Right lobe of liver (tissue), 6 donors: ENCODE results near the gene TRIO. TPM values are rescaled to one million over a fixed set of nuclear protein-coding genes. Genes with fewer than 3 reads are reported as not detected.

Source experiments
- ATAC-seq, 4 donors: fragments of 200-7000 bp; cut with Tn5 transposase; one replicate each; pipeline ENCODE4 v1.9.1; 2020; ENCODE audit warnings: mild to moderate bottlenecking in 4 of 4, moderate library complexity in 4 of 4
- DNase-seq, 3 donors: peaks; one replicate each; pipeline ENCODE4 v3.0.0-alpha.2; 2020
- H3K27ac ChIP-seq, 3 donors: fragments of 200-600 bp; one replicate each; pipeline ENCODE4 v1.8.0; 2022
- H3K27me3 ChIP-seq, 2 donors: fragments of 200-600 bp; one replicate each; pipeline ENCODE4 v1.8.0; 2022
- H3K36me3 ChIP-seq, 4 donors: fragments of 200-600 bp; sonication (generic) in 1 of 4; one replicate each; pipeline versions ENCODE4 v1.5.1 to v1.8.0; 2017 to 2022; ENCODE audit warnings: control low read depth in 1 of 4
- H3K4me1 ChIP-seq, 4 donors: fragments of 200-600 bp; sonication (generic) in 1 of 4; one replicate each; pipeline versions ENCODE4 v1.5.1 to v1.8.0; 2017 to 2022; ENCODE audit warnings: control low read depth in 1 of 4
- H3K4me3 ChIP-seq, 3 donors: fragments of 200-600 bp; one replicate each; pipeline ENCODE4 v1.8.0; 2022
- H3K9me3 ChIP-seq, 4 donors: fragments of 200-600 bp; sonication (generic) in 1 of 4; one replicate each; pipeline versions ENCODE4 v1.5.1 to v1.8.0; 2017 to 2022; ENCODE audit warnings: control low read depth in 1 of 4
- POLR2A ChIP-seq: fragments of 450-650 bp; IDR thresholded peaks from one replicate; pipeline ENCODE4 v1.6.1; 2017; ENCODE audit warnings: antibody characterized with exemption, mild to moderate bottlenecking
- WGBS: methylation state at CpG from one replicate; pipeline ENCODE4 v1.1.6; 2018; ENCODE audit warnings: low coverage, low lambda C conversion rate; ENCODE audit not compliant: insufficient coverage; ENCODE audit errors: missing lambda C conversion rate; 5-methylcytosine and 5-hydroxymethylcytosine counted together
- intact Hi-C, 2 donors: fragments of 100-400 bp; cut with DNase I; formaldehyde crosslinking; loops; one replicate each; pipeline versions ENCODE4 v1.11.2 to v1.14.1; 2022
- total RNA-seq, 6 experiments: library from RNA; depleted of rRNA in 2 of 6; stranded (reverse); fragments of >200 nt in 2 of 6; fragmentation: NEBNext Ultra II Directional in 3 of 6; extraction: Animal tissue kit (Norgen Biotek cat#: 25700) in 3 of 6; gene quantifications; one replicate each; pipeline versions ENCODE4 v1.1.0 to v1.2.4, GENCODE V29; 2016 to 2023
- TF ChIP-seq, protein P1 (sequence below), 4 donors: fragments of 200-600 bp in 3 of 4; fragments of 450-650 bp in 1 of 4; IDR thresholded peaks; one replicate each; pipeline versions ENCODE4 v1.5.1 to v1.8.0; 2016 to 2022; ENCODE audit warnings: antibody characterized with exemption in 4 of 4, mild to moderate bottlenecking in 2 of 4
- donor health status: DM: no; HTN: yes; CAD: no.
- donor health status: DM: no; HTN: no; CAD: no.
- donor health status: DM: no; HTN: no; CAD: no.
- donor health status: DM: no; HTN: yes; CAD: no.
- donor health status: DM: no; HTN: yes; CAD: no.

TRIO gene
- total RNA-seq, 6 experiments from 2014 or later: 34.7 to 63.5 (median 50.2) TPM

DNA sequence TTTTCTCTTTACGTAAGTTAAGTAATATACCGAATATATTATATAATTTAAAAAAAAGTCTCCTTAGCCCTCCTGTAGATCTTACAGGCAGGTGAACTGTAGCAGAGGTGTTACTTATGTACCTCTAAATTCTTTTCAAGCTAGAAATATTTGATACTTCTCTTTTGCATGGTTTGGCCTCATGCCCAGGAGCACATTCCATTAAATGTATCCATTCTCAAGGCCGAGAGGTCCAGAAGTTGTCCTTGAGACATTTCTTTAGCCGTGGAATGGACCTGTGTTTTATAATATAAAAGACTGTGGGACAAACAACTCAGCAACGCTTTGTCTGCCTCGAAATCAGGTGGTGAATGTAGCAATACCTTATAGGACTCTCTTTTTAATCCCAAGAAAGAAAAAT lies 184.5 kb downstream of the TRIO start:
- Histone ChIP-seq H3K4me1 (no peaks in the 10 kb centered on the region), H3K27me3 (no peaks in the 10 kb centered on the region), H3K4me3 (no peak overlapping the region), H3K9me3 (no peaks in the 10 kb centered on the region), H3K27ac (no peak overlapping the region), H3K36me3 (peaks cover 0 to 26% (median 0%) of the 10 kb centered on the region in 4 donors)
- intact Hi-C loops: no loop called here
- ATAC-seq (no peak), DNase-seq (no peak)
- no peak for TF ChIP-seq POLR2A
- TF ChIP-seq, protein P1, sequence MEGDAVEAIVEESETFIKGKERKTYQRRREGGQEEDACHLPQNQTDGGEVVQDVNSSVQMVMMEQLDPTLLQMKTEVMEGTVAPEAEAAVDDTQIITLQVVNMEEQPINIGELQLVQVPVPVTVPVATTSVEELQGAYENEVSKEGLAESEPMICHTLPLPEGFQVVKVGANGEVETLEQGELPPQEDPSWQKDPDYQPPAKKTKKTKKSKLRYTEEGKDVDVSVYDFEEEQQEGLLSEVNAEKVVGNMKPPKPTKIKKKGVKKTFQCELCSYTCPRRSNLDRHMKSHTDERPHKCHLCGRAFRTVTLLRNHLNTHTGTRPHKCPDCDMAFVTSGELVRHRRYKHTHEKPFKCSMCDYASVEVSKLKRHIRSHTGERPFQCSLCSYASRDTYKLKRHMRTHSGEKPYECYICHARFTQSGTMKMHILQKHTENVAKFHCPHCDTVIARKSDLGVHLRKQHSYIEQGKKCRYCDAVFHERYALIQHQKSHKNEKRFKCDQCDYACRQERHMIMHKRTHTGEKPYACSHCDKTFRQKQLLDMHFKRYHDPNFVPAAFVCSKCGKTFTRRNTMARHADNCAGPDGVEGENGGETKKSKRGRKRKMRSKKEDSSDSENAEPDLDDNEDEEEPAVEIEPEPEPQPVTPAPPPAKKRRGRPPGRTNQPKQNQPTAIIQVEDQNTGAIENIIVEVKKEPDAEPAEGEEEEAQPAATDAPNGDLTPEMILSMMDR (IDR thresholded peaks at IDR 0.05): no peak
- WGBS: 95% methylated on average over 6 of the region's 6 CpGs

DNA sequence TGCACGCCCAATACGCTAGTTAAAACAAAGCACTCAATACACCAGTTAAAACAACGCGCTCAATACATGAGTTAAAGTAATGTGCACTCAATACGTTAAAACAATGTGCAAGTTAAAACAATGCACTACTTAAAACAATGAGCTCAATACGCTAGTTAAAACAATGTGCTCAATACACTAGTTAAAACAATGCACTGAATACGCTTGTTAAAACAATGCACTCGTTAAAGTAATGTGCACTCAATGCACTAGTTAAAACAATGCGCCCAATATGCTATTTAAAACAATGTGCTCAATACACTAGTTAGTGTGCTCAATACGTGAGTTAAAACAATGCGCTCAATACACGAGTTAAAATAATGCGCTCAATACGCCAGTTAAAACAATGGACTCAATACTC lies 185.0 kb downstream of the TRIO start:
- ATAC-seq (no peak), DNase-seq (no peak)
- TF ChIP-seq POLR2A: no peak
- TF ChIP-seq, protein P1 (IDR thresholded peaks at IDR 0.05): no peak
- H3K4me3 ChIP-seq: no peak overlapping the region
- intact Hi-C loops: no loop called here
- 98% methylated on average over 14 of the region's 14 CpGs for WGBS
- no peak overlapping the region for H3K27ac ChIP-seq
- no peaks in the 10 kb centered on the region for H3K27me3 ChIP-seq
- peaks cover 0 to 27% (median 0%) of the 10 kb centered on the region in 4 donors for H3K36me3 ChIP-seq
- no peaks in the 10 kb centered on the region for H3K9me3 ChIP-seq
- no peaks in the 10 kb centered on the region for H3K4me1 ChIP-seq

DNA sequence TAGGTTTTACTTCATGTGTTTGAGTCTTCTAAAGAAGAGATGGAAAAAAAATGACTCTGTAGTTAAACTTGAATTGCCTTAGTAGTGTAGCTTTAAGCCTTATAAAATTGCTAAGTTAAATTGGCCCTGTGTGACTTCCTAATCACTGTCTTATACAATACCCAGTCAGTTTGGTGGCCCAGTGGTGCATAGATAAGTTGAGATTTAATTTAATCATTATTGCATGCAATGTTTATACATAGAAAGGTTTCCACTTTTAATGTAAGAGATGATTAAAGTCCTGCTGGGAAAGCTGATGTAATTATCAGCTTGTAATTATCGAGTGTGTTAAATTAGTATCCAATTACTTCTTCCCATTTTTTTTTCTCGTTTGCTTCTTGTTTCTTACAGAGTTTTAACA lies 187.1 kb downstream of the TRIO start:
- 66% methylated on average over 2 of the region's 2 CpGs for WGBS
- DNase-seq (no peak), ATAC-seq (no peak)
- TF ChIP-seq, protein P1 (IDR thresholded peaks at IDR 0.05): no peak
- no peak for TF ChIP-seq POLR2A
- Histone ChIP-seq H3K4me3 (no peak overlapping the region), H3K27ac (no peak overlapping the region), H3K4me1 (no peaks in the 10 kb centered on the region), H3K36me3 (peaks cover 0 to 38% (median 0%) of the 10 kb centered on the region in 4 donors), H3K9me3 (no peaks in the 10 kb centered on the region), H3K27me3 (no peaks in the 10 kb centered on the region)
- intact Hi-C loops: no loop called here

DNA sequence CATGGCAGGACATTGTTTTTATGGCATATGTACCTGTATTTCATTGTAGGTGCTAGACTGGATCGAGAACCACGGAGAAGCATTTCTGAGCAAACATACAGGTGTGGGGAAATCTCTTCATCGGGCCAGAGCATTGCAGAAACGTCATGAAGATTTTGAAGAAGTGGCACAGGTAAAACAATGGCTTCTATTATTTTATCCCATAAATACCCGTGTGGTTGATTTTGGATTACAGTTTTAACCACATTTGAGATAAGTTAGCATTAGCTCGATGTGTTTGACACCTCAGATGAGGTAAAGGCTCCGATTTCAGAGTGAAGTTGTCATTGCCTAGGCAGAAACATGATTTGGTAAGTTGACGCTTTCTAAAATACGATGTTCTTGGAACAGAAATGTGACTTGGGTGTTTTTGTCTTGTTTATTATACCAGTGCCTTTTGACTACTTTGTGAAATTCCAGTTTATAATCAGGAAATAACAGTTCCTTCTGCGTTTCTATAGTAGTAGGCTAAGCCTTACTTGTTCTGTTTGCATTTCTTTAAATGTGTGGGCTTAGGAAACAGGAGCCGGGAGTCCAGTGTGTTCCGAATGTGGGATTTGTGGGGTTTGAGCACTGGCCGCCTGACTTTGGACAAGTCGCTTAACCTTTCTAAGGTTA lies 187.7 kb downstream of the TRIO start:
- Histone ChIP-seq H3K27ac (no peak overlapping the region), H3K4me1 (no peaks in the 10 kb centered on the region), H3K36me3 (peaks cover 0 to 39% (median 0%) of the 10 kb centered on the region in 4 donors), H3K4me3 (no peak overlapping the region), H3K27me3 (no peaks in the 10 kb centered on the region), H3K9me3 (no peaks in the 10 kb centered on the region)
- DNase-seq (no peak), ATAC-seq (no peak)
- WGBS: 70% methylated on average over 14 of the region's 14 CpGs
- intact Hi-C loops: no loop called here
- TF ChIP-seq, protein P1 (IDR thresholded peaks at IDR 0.05): no peak
- no peak for TF ChIP-seq POLR2A
